GM12878 (cell line): ENCODE data around the gene LDB2. TPM values are rescaled to one million over a fixed set of nuclear protein-coding genes. Genes with fewer than 3 reads are reported as not detected.

Source experiments
- ATAC-seq: fragments of 200-7000 bp; cut with Tn5 transposase; 3 replicates; pipeline ENCODE4 v1.9.1; 2020; ENCODE audit warnings: mild to moderate bottlenecking, moderate library complexity
- BruUV-seq: library from RNA; stranded (reverse); fragments of 400-500 nt; replicated peaks from 2 replicates; lab custom pipeline; 2021; lab: Mats Ljungman, UMichigan
- CTCF ChIA-PET: fragments of 300-600 bp; sonication (Branson Sonifier 250); formaldehyde crosslinking; extraction: SDS; loops from one replicate; lab custom pipeline; 2021; ENCODE audit warnings: inconsistent platforms; lab: Yijun Ruan, JAX
- POLR2A ChIA-PET: fragments of 350-600 bp; formaldehyde crosslinking; extraction: SDS; loops from one replicate; lab custom pipeline; 2021; ENCODE audit warnings: inconsistent platforms; lab: Charles Lee
- RAD21 ChIA-PET: fragments of 300-600 bp; sonication (Branson Sonifier 250); formaldehyde crosslinking; loops from one replicate; lab custom pipeline; 2023; ENCODE audit warnings: antibody characterized with exemption; ENCODE audit not compliant: unreplicated experiment; lab: Charles Lee
- SMC1A ChIA-PET: fragments of 300-600 bp; sonication (Branson Sonifier 250); formaldehyde crosslinking; loops from one replicate; lab custom pipeline; 2023; ENCODE audit not compliant: unreplicated experiment, uncharacterized antibody; lab: Charles Lee
- DNase-seq: peaks from one replicate; pipeline ENCODE4 v3.0.0-alpha.2; 2011; ENCODE audit warnings: low read depth, low spot score
- FAIRE-seq: peaks from 3 replicates; lab custom pipeline; 2011; peaks lifted over from hg19 to GRCh38; lab: Jason Lieb, UNC
- H2AFZ ChIP-seq: 2 replicates; pipeline ENCODE4 v1.6.0; 2011; ENCODE audit warnings: low read depth, low read length, control low read depth; ENCODE audit not compliant: control insufficient read depth
- H3K27ac ChIP-seq: 2 replicates; pipeline ENCODE4 v1.5.1; 2011; ENCODE audit warnings: control low read depth; ENCODE audit not compliant: control insufficient read depth, insufficient read depth
- H3K27me3 ChIP-seq, 2 experiments: replicated peaks in 1 of 2; 2 replicates each; pipeline versions ENCODE4 v1.6.0 to v1.6.1; 2011; ENCODE audit warnings: low read length in 1 of 2; ENCODE audit not compliant: control insufficient read depth in 2 of 2, insufficient read depth in 2 of 2
- H3K36me3 ChIP-seq, 2 experiments: 2 replicates each; pipeline ENCODE4 v1.5.1; 2011; ENCODE audit warnings: low read length in 1 of 2; ENCODE audit not compliant: control insufficient read depth in 2 of 2, insufficient read depth in 2 of 2
- H3K4me1 ChIP-seq: 2 replicates; pipeline ENCODE4 v1.6.1; 2011; ENCODE audit warnings: mild to moderate bottlenecking, low read length, moderate library complexity, mixed read lengths; ENCODE audit not compliant: control insufficient read depth, insufficient read depth
- H3K4me2 ChIP-seq: 2 replicates; pipeline ENCODE4 v1.6.0; 2011; ENCODE audit warnings: control low read depth; ENCODE audit not compliant: control insufficient read depth, insufficient read depth
- H3K4me3 ChIP-seq: fragments of 200-600 bp; sonication (generic); 2 replicates; pipeline ENCODE4 v1.5.1; 2016
- H3K79me2 ChIP-seq: 2 replicates; pipeline ENCODE4 v1.6.0; 2011; ENCODE audit warnings: low read length; ENCODE audit not compliant: control insufficient read depth, insufficient read depth
- H3K9ac ChIP-seq: 2 replicates; pipeline ENCODE4 v1.8.0; 2011; ENCODE audit warnings: low read length, control low read depth, mixed read lengths; ENCODE audit not compliant: control insufficient read depth, insufficient read depth
- H3K9me3 ChIP-seq: replicated peaks from 3 replicates; pipeline ENCODE4 v1.5.1; 2011; ENCODE audit warnings: mild to moderate bottlenecking, low read length; ENCODE audit not compliant: control insufficient read depth, insufficient read depth
- H4K20me1 ChIP-seq: 2 replicates; pipeline ENCODE4 v1.6.0; 2011; ENCODE audit not compliant: control insufficient read depth, insufficient read depth
- ATF7 ChIP-seq: fragments of 450-650 bp; IDR thresholded peaks from 2 replicates; pipeline ENCODE4 v1.6.1; 2016; ENCODE audit warnings: low read depth, mild to moderate bottlenecking
- CHD1 ChIP-seq: IDR thresholded peaks from 2 replicates; pipeline ENCODE4 v1.6.1; 2012; ENCODE audit warnings: low read depth, low read length, improper control_type of control experiment
- CHD2 ChIP-seq: IDR thresholded peaks from 2 replicates; pipeline ENCODE4 v1.6.1; 2011; ENCODE audit warnings: low read depth, low read length, improper control_type of control experiment, borderline replicate concordance
- HDAC2 ChIP-seq: fragments of 200-600 bp; sonication (generic); IDR thresholded peaks from 2 replicates; pipeline ENCODE4 v1.6.1; 2017
- MTA3 ChIP-seq: IDR thresholded peaks from 2 replicates; pipeline ENCODE4 v1.6.1; 2012; ENCODE audit warnings: low read length, inconsistent platforms, borderline replicate concordance
- NBN ChIP-seq: fragments of 450-650 bp; IDR thresholded peaks from 2 replicates; pipeline ENCODE4 v1.6.1; 2016
- NFXL1 ChIP-seq: fragments of 450-650 bp; IDR thresholded peaks from 2 replicates; pipeline ENCODE4 v1.6.1; 2017; ENCODE audit warnings: antibody characterized with exemption, mild to moderate bottlenecking, borderline replicate concordance
- NFYA ChIP-seq: IDR thresholded peaks from 2 replicates; pipeline ENCODE4 v1.6.1; 2011; ENCODE audit warnings: low read depth, mild to moderate bottlenecking, low read length, improper control_type of control experiment, borderline replicate concordance
- PKNOX1 ChIP-seq: fragments of 450-650 bp; IDR thresholded peaks from 2 replicates; pipeline ENCODE4 v1.6.1; 2016; ENCODE audit warnings: mild to moderate bottlenecking
- PML ChIP-seq: IDR thresholded peaks from 2 replicates; pipeline ENCODE4 v1.6.1; 2012; ENCODE audit warnings: low read length, inconsistent platforms
- SPI1 ChIP-seq: IDR thresholded peaks from 2 replicates; pipeline ENCODE4 v1.6.1; 2011; ENCODE audit warnings: low read depth, mild to moderate bottlenecking, low read length, moderate library complexity, borderline replicate concordance; ENCODE audit not compliant: insufficient read depth
- TARDBP ChIP-seq: IDR thresholded peaks from 2 replicates; pipeline ENCODE4 v1.6.1; 2016; ENCODE audit warnings: borderline replicate concordance
- USF2 ChIP-seq: IDR thresholded peaks from 2 replicates; pipeline ENCODE4 v1.6.1; 2011; ENCODE audit warnings: low read depth, low read length, improper control_type of control experiment, borderline replicate concordance
- ZNF207 ChIP-seq: fragments of 450-650 bp; IDR thresholded peaks from 2 replicates; pipeline ENCODE4 v1.6.1; 2014; ENCODE audit warnings: antibody characterized with exemption, mild to moderate bottlenecking, borderline replicate concordance
- WGBS: methylation state at CpG from one replicate; pipeline ENCODE4 v1.1.6; 2016; ENCODE audit warnings: low lambda C conversion rate; ENCODE audit not compliant: insufficient replicate concordance, insufficient coverage; ENCODE audit errors: missing lambda C conversion rate; 5-methylcytosine and 5-hydroxymethylcytosine counted together
- in situ Hi-C: fragments of 300-500 bp; cut with MboI; formaldehyde crosslinking; loops from 9 replicates; pipeline ENCODE4 v1.14.3; 2018; ENCODE audit warnings: mixed read lengths
- intact Hi-C: fragments of 100-400 bp; cut with micrococcal nuclease; formaldehyde crosslinking; loops from one replicate; pipeline ENCODE4 v1.14.2; 2022; ENCODE audit not compliant: unreplicated experiment
- polyA plus RNA-seq, 11 experiments: library from polyadenylated mRNA; depleted of rRNA in 4 of 11; unstranded in 6 of 11; stranded (reverse) in 5 of 11; fragments of >200 nt; fragmentation: Nextera tagmentation in 4 of 11; fragmentation: Illumina TruSeq in 1 of 11; extraction: Ambion mirVana in 4 of 11; extraction: Trizol in 1 of 11; gene quantifications; 1 replicate in 1 of 11; 2 replicates in 10 of 11; pipeline versions ENCODE4 v1.2.1 to v1.2.3, GENCODE V29; 2011 to 2016; ENCODE audit warnings: inconsistent platforms in 2 of 11, missing spikeins in 2 of 11, low read depth in 1 of 11
- total RNA-seq, 4 experiments: library from RNA; depleted of rRNA in 3 of 4; stranded (reverse); fragments of >200 nt in 3 of 4; fragmentation: Illumina TruSeq in 1 of 4; extraction: Trizol in 1 of 4; gene quantifications; 2 replicates each; pipeline versions ENCODE4 v1.2.1 to v1.2.3, GENCODE V29; 2013 to 2021
- TF ChIP-seq, protein P1 (sequence below): IDR thresholded peaks from 2 replicates; pipeline ENCODE4 v1.6.1; 2012; ENCODE audit warnings: low read depth, low read length, improper control_type of control experiment
- TF ChIP-seq, protein P2 (sequence below): fragments of 450-650 bp; IDR thresholded peaks from 2 replicates; pipeline ENCODE4 v1.6.1; 2017; ENCODE audit warnings: borderline replicate concordance
- TF ChIP-seq, protein P3 (sequence below): IDR thresholded peaks from 2 replicates; pipeline ENCODE4 v1.6.1; 2011; ENCODE audit warnings: low read depth, mild to moderate bottlenecking, low read length, moderate library complexity, borderline replicate concordance; ENCODE audit errors: extremely low read depth

Gene LDB2
- total and polyA plus RNA-seq, 10 of the 15 experiments (the other 5 are each of a cell fraction or from before 2014, with no cell fraction given), result 0.15 TPM; not detected in 9

GRCh38 chr4:16728849-16729248 lies 169.6 kb downstream of the LDB2 start:
- H3K9me3 ChIP-seq, result no peaks in the 10 kb centered on the region
- no peaks in the 10 kb centered on the region for H4K20me1 ChIP-seq
- POLR2A ChIA-PET, result no interaction called here
- WGBS, result 36% methylated on average over 2 of the region's 2 CpGs
- no peak for DNase-seq
- no peaks in the 10 kb centered on the region for H3K79me2 ChIP-seq
- TF ChIP-seq ZNF207 (no peak), TARDBP (no peak), SPI1 (no peak), CHD1 (no peak), CHD2 (no peak), MTA3 (no peak), ATF7 (no peak), HDAC2 (no peak), USF2 (no peak)
- BruUV-seq, result no TSS peak
- CTCF ChIA-PET, result no interaction called here
- intact Hi-C loops, result no loop called here
- FAIRE-seq, result no peak
- no peak overlapping the region for H3K4me3 ChIP-seq
- in situ Hi-C loops, result no loop called here
- no peak overlapping the region for H3K9ac ChIP-seq
- SMC1A ChIA-PET, result no interaction called here
- H3K36me3 ChIP-seq, result no peaks in the 10 kb centered on the region
- ATAC-seq, result no peak
- no peaks in the 10 kb centered on the region for H3K27me3 ChIP-seq
- no peak overlapping the region for H3K4me2 ChIP-seq
- H3K27ac ChIP-seq, result no peak overlapping the region
- H2AFZ ChIP-seq, result no peak overlapping the region
- RAD21 ChIA-PET, result no interaction called here
- H3K4me1 ChIP-seq, result no peaks in the 10 kb centered on the region

GRCh38 chr4:16728111-16728510 lies 170.3 kb downstream of the LDB2 start:
- no peaks in the 10 kb centered on the region for H3K27me3 ChIP-seq
- ChIA-PET POLR2A (no interaction called here), SMC1A (no interaction called here), RAD21 (no interaction called here), CTCF (no interaction called here)
- in situ Hi-C loops, result no loop called here
- no peak overlapping the region for H3K27ac ChIP-seq
- ATAC-seq (no peak), FAIRE-seq (no peak), DNase-seq (no peak)
- H3K79me2 ChIP-seq, result no peaks in the 10 kb centered on the region
- H3K4me1 ChIP-seq, result no peaks in the 10 kb centered on the region
- H3K9ac ChIP-seq, result no peak overlapping the region
- H4K20me1 ChIP-seq, result no peaks in the 10 kb centered on the region
- H3K4me3 ChIP-seq, result no peak overlapping the region
- H3K36me3 ChIP-seq, result no peaks in the 10 kb centered on the region
- BruUV-seq, result no TSS peak
- no peak overlapping the region for H2AFZ ChIP-seq
- H3K9me3 ChIP-seq, result no peaks in the 10 kb centered on the region
- intact Hi-C loops, result no loop called here
- H3K4me2 ChIP-seq, result no peak overlapping the region
- TF ChIP-seq, protein P1, sequence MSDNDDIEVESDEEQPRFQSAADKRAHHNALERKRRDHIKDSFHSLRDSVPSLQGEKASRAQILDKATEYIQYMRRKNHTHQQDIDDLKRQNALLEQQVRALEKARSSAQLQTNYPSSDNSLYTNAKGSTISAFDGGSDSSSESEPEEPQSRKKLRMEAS, result no peak
- TF ChIP-seq, protein P2, sequence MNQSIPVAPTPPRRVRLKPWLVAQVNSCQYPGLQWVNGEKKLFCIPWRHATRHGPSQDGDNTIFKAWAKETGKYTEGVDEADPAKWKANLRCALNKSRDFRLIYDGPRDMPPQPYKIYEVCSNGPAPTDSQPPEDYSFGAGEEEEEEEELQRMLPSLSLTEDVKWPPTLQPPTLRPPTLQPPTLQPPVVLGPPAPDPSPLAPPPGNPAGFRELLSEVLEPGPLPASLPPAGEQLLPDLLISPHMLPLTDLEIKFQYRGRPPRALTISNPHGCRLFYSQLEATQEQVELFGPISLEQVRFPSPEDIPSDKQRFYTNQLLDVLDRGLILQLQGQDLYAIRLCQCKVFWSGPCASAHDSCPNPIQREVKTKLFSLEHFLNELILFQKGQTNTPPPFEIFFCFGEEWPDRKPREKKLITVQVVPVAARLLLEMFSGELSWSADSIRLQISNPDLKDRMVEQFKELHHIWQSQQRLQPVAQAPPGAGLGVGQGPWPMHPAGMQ, result no peak
- TF ChIP-seq PML (no peak), NBN (no peak), PKNOX1 (no peak), NFXL1 (no peak), NFYA (no peak)
- TF ChIP-seq, protein P3, sequence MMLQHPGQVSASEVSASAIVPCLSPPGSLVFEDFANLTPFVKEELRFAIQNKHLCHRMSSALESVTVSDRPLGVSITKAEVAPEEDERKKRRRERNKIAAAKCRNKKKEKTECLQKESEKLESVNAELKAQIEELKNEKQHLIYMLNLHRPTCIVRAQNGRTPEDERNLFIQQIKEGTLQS, result no peak
